Dedifferentiated amniotic fluid mesenchymal stem cell (primary cell): Measurements from ENCODE around the gene ADGRL3.

Experiments used
- DNase-seq: peaks from one replicate; pipeline ENCODE4 v3.0.0-alpha.2; 2016; ENCODE audit errors: extremely low spot score

The ADGRL3 gene

DNA sequence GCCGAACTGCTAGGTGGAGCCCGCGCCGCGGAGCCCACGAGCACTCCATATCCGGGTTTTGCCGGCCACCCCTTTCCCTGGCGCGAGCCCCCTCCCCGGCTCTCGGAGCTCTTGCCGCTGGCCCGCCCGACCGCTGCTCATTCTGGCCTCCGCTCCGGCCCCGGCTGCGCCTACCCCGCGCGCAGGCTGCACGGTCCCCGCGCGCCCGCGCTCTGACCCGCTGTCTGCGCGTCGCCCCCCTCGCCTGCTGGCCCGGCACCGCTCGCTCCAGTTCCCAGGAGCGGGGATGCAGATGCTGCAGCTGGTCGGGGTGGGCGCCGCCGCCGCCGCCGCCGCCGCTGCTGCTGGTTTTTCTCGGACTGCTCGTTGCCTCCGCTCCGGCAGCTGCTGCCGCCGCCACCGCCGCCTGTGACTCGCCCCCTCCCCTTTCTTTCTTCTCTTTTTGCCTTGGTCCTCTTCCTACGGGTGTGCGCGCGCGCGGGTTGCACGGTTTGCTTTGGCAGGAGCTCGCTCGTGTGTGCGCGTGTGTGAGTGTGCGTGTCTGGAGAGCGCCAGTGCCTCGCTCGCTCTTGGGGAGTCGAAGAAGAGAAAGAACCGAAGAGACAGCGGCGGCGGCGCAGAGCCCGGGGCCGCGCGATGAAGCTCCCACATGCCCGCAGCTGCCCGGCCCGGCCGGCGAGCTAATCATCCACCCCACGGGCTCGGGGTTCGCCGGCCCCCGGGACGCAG lies at the start of gene ADGRL3:
ADGRL3 (plus strand) TSS at position 140 of the 729 bp plus-strand sequence.
- no peak for DNase-seq

DNA sequence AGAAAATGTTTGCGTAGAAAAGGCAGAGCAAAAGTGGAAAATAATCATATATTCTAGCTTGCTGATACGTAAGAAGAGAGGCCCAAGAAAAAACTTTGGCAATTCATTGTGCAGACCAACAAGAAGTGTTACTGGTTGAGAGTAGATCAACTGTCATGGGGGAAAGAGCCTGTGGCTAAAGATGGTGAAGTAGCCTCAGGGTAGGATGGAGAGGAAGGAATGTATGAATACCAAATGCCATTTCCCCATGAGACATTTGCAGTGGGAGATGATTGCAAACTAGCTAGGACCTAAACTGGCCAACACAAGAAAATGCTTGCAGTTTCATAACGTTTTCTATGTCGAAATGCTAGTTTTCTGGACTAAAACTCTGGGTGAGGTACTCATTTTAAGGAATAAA lies 47.7 kb upstream of the ADGRL3 start:
- no peak for DNase-seq

DNA sequence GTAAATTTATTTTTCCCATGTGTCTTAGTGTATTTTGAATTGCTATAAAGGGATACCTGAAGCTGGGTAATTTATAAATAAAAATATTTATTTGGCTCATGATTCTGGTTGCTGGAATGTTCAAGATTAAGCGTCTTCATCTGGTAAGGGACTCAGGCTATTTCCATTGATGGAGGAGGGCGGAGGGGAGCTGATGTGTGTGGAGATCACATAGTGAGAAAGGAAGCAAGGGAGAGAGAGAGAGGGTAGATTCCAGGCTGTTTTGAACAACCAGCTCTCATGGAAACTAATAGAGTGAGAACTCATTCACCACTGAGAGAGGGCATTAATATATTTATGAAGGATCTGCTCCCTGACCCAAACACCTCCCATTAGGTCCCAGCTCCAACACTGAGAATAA lies 39.6 kb upstream of the ADGRL3 start:
- DNase-seq = no peak

DNA sequence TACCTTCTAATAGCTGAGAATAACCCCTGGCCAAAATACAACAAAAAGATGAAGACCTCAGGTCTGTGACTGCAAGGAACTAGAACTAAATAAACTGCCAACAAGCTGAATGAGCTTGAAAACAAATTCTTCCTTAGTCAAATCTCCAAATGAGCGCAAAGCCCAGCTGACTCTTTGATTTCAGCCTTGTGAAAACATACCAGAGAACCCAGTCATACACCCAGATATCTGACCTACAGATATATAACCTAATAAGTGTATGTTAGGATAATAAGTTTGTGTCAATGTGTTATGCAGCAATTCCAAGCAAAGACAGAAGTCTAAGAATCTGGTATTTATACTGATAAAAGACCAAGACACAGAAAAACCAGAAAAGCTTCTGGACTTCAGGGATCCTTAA lies 38.0 kb upstream of the ADGRL3 start:
- DNase-seq = no peak

DNA sequence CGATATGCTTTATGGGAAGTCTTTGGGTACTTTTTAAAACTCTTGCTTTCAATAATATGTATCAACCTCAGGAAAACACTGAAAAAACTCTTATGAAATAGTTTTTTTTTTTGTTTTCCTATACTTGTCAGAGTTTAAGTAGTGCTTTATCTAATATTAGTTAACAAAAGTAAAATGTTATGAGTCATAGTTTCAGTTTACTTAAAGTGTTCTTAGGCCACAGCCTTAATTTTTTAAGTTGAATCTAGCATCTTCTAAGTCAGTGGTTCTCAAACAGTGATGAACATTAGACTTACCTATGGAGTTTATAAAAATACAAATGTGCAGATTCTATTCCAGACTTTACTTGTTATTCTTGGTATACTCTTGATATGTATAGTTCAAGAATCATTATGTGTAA lies 26.3 kb upstream of the ADGRL3 start:
- DNase-seq = no peak

DNA sequence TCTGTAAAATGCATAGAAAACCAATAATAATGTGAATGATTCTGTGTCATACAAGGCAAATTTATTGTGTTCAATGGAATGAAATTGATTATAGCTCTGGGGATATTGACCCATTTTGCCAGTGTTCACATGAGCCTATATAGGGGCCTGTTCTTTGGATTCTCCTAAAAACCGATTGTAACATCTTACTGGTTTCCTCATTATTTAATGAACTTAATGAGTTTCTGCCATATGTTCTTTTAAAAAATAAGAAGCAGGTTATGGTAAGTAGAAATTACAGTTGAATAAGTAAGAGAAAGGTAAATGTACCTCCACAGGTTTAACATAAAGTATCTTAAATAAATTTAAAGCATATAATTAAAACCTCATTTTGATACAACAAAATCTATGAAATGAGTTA lies 24.6 kb upstream of the ADGRL3 start:
- DNase-seq = no peak

DNA sequence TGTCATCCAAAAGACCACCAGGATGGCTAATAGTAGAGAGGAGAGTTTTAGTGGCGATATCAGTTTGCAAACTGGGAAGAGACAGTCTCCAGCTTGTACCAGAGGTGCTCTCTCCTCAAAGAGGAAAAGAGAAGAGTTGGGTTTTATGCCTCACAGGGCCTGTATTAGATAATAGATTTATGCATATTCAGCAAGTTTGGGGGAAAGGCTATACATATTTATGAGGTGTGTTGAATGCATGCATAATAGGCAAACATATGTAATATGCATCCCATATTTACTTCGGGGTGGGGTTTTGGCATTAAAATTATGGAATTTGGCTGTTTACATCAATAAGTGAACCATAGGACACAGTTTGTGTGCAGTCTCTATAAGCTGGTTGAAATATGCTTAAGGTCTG lies 22.8 kb upstream of the ADGRL3 start:
- no peak for DNase-seq

DNA sequence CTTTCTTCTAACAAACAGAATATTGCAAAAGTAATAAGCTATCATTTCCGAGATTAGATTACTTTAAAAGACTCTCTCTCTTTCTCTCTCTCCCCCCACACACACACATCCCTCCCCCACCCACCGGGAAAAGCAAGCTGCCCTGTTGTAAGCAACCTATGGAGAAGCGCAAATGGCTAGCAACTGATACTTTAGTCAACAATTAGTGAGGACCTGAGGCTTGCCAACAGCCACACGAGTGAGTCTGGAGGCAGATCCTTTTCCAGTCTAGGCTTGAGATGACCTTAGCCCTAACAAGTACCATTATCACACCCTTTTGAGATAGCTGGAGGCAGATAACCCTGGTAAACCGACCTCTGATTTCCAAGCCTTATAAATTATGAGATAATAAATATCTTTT lies 19.7 kb upstream of the ADGRL3 start:
- no peak for DNase-seq

DNA sequence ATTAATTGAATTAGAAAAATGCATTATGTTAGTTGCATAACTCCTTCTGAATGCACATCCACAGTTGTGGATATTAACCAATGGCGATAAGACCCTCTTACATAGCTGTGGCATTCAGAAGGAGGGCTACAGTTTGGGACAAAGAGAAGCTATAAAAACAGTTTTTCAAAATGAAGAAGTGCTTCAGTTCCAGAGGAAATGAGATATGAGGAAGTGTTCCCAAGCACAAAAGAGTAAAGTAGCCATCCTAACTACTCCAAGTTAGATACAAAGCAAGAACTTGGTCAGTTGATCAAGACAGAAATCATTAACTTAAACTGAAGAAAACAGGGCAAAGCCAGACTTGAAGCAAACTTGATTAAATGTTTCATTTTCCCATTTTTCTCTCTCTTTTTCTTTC lies 17.2 kb upstream of the ADGRL3 start:
- no peak for DNase-seq

DNA sequence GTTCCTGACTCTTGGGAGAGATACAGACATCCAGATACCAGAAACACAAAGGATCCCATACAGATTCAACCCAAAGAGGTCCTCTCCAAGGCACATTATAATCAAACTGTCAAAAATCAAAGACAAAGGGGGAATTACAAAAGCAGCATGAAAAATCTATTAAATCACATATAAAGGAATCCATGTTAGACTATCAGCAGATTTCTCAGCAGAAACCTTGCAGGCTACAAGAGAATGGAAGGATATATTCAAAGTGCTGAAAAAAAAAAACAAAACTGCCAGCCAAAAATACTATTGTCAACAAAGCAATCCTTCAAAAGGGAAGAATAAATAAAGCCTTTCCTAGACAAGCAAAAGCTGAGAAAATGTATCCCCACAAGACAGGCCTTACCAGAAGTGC lies 14.8 kb upstream of the ADGRL3 start:
- no peak for DNase-seq

DNA sequence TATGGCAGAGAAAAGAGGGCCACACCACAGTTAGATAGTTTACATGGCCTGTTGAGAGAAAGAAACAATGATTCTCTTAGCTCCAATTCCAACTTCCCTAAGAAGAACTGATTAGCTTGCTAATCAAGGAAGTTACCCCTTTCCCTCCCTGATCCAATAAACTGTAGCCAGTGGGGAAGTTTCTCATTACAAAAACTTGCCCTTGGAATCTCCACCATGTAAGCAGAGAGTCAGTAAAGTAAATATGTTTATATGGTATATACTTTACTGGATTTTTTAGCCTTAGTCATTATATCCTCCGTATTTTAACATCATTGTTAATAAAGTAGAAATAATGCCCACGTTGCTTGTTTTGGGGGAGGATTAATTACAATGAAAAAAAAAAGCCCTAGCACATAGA lies 7.7 kb upstream of the ADGRL3 start:
- DNase-seq = no peak

DNA sequence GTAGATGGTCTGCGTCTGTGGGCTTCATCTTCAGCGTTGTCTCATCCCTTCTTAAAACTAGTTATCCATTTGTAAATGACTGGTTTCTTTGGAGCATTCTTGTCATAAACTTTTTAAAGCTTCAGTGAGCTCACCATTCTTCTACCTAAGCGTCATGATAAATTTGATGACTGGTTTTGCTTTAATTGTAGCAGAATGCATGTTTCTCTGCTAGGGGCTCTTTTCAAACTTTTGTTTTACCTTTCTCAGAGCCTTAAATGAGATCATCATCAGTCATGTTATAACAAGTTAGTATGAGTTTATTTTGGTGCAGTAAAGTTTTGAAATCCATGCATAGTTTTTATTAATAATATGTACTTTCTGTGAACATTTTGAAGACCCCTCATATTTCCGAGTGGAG lies 6.3 kb upstream of the ADGRL3 start:
- no peak for DNase-seq

DNA sequence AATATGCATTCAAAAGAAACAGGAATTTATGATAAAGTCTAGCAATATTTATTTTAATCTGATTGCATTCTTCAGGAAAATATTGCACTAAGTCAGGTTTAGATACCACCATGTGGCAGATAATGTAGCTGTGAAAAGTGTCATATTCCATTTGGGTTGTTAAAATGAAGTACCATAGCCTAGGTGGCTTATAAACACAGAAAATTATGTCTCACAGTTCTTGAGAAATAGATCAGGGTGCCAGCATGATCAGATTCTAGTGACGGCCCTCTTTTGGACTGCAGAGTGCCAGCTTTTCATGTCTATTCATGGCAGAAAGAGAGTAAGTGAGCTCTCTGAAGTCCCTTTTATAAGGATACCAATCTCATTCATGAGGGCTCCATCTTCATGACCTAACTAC lies 5.6 kb upstream of the ADGRL3 start:
- no peak for DNase-seq

DNA sequence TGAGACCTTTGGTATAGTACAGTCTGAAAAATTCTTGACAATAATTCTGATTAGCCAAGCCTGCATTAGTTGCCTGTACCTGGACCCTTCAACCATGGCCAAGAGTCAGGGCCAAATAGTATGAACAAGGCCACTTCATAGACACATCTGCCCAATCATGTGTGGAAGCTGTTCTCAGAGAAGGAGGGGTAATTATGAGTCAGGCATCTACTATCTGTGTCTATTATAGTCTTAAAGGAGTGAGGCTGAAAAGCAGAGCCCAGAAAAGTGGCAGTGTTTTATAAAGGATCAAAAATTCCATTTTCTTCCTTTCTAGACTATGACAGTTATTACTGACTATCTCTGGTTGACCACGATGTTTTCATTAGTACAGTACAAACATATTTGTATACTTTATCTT lies 5.0 kb upstream of the ADGRL3 start:
- DNase-seq = no peak

DNA sequence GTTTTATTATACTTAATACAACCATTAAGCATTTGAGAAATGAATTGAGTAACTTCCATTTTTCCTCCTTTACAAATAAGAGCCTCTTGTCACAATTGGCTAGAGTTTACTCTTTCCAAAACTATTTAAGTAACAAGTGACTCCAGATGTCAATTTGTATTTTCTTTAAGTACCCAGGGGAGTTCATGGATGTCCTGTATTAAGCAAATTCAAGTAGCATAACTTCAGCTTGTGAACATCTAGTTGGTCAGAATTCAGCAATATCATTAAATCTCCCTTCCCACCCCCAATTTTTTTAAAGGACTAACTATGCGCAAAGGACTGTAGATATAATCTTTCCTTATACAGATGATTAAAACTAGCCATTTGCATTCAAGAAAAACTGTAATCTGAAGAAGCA lies 1.4 kb upstream of the ADGRL3 start:
- no peak for DNase-seq

DNA sequence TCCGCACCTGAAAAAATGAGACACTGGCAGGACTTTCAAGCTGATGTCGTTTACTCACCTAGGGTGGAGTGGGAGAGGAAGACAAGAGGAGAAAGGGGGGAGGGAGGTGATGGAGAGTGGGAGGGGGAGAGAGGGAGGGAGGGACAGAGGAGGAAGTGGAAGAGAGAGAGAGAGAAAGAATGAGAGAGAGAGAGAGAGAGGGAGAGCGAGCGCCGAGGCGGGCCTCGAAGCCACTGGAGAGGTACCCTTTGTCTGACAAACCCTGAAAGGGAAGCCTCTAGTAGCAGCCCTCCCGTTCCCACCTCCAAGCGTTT lies 296 bp upstream of the ADGRL3 start:
- DNase-seq = no peak

DNA sequence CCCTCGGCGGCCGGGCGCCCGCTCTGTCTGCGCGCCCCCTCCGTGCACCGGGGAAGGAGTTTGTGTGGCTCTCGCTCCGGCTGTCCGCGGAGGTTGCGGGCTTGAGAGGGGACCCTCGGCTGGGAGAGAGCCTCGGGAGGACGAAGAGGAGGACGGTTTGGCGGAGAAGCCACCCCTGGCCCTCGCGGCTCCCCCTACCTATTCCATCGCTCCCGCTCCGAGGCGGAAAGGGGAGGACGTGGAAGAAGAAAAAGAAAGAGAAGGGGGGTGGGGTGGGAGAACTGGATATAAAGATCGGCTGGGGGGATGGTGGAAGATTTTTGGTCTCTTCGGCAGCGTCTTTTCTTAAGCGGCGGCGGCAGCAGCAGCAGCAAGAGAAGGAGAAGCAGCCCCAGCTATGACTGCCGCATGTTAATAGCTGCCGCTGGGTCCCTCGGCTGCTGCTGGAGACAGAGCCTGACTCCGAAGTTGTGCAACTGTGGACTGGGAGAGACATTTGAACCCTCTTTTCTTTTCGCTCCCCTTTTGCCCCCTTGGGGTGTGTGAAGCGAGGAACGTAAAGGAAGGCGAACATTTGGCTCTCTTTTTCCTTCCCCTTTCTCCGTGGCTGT lies 895 bp downstream of the ADGRL3 start:
- no peak for DNase-seq

DNA sequence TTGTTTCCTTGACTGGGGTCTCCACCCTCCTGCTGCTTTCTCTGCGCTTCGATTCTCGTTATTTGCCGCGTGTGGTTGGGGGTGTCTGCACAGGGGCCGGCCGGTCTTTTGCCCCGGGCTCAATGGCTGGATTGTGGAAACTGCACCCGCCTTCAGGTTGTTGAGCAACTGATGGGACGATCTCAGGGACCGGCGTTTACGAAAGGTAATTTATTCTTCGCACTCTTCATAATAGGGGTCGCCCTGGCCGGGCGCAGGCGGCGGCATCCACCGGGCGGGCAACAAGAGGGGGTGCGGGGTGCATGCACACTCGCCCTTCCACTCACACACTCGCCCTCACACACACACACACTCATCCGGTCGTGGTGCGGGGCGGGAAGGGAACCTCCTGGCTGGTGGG lies 1.4 kb downstream of the ADGRL3 start:
- DNase-seq = no peak

DNA sequence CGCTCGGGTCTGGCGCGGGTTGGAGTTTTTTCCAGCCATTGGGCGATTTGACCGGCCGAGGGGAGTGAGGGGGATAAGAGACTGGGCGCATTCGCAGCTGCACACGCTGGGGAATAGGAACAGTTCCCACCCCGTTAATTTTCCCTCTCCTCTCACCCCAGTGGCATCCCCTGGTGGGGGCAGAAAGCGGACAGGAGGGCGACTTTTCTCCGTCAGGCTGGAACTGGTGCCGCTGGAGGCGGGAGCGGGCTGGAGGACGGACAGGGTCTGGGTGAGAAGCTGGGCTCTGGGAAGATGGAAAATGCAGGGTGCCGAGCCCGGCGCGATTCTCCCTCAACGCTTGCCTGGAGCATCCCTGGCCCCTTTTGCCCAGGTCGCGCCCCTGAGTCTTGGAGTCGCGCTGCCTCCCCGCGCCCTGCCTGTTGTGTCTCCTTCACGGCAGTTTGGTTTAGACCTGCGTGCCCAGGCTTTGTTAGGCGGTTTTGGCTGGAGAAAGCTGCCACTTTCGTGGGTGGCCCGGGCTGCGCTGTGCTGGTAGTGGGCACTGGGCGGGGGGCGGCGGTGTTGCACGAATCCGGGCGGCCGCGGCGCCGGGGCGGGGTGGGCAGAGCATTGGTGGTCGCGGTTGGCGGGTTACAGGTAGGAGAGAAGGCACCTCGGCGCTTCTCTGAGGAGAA lies 2.0 kb downstream of the ADGRL3 start:
- DNase-seq = no peak

DNA sequence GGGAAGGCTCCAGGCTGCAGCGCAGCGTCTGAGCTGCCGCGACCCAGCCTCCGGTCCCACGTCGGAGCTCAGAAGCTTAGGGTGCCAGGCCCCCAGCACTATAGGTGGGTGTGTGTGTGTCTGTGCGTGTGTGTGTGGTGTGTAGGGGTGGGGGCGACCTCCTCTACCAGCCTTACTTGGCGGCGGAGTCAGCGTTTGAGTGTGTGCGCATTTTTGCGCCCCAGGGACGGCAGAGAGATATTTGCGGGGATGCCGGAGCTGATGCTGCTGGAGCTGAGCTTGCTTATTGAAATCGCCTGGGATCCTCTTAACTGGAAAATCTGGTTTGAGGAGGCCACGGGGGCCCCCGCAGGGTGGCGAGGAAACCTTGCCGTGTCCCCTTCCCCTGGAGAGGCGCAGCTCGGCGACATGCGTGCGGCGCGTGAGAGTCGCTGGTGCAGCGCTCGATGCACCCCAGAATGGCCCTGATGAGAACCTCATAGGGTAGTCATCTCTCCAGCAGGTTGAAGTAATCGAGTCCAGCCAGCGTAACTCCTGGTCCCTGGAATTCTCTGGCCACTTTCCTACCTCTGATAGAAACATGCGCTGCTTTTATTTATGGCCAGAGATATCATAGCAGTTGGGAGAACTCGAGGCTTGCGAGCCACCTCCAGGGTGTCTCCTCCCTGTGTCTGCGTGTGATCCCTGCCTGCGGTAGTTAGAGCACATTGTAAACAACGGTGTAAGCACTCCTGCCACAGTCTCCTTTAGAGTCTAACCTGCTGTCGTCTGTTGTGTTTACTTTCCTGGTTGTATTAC lies 2.7 kb downstream of the ADGRL3 start:
- no peak for DNase-seq

DNA sequence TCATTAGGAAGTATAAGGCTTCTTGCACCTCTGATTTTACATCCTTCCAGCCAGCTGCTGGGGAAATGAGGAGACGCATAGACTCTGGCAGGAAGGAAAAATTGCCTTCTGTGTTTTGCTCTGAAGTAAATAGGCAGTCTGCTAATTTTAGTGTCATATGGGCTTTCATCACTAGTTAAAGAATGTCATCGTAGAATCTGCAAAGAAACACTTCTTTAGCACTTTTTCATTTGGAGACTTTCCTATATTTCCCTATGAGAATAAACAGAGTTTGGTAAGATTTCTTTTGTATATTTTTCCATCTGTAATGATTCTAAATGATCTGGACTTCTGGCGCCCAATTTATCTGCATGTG lies 3.3 kb downstream of the ADGRL3 start:
- no peak for DNase-seq

DNA sequence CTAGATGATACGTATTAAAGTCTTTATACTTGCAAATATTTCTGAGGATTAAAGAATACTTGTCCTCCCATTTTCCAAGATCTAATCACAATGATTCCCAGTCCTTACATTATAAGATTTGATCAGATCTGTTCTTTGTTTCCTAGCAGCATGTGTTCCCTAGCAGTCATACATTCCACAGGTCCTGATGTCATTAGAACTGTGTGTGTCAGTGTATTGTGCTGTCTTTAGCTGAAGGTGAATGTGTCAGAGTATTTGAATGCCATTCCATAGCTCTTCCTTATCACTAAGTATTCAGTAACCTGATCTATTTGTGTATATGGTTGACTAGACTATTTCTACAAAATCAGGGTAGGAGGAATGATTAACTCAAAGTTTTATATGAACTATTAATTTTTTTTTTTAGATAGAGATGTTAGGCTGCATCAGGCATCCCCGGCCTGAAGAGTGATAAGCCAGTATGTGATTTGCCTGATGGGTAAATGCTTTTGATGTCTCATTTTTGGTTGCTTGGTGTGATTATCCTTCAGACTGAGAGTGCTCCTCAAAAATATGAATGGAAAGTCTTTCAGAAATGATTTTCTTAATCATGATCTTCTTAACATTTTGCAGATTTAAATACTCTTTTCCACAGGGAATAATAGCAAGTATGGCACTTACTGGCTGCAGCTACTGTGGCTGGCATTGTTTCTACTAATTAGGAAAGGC lies 4.4 kb downstream of the ADGRL3 start:
- DNase-seq = no peak
